ENCODE results near the gene TFCP2L1. TPM values are rescaled to one million over a fixed set of nuclear protein-coding genes. Genes with fewer than 3 reads are reported as not detected.
"Not testable (repeated sequence)": the region's sequence is repeated elsewhere in the genome, so short reads cannot be mapped to it uniquely, and the experiment has no call there.

Gene TFCP2L1
- total RNA-seq, 1 experiment from 2014 or later = 18.4 TPM

DNA sequence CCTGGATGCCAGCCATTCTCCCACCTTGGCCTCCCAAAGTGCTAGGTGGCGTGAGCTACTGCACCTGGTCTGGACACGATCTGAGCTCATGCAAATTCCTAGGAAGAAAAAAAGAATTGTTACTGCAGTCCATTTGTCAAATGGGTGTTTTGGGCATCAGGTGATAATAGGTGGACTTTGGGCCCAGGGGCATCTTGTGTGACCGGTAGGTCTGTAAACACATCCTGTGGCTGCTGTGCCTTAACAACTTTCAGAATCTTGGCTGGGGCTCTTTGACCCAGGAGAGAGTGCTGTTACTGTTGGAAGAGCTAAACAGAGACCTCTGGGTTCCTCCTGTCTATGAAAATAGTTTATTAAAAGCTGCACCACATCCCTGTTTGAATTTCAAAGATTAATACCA lies 34.9 kb upstream of the TFCP2L1 start:
- TF ChIP-seq, protein P1, sequence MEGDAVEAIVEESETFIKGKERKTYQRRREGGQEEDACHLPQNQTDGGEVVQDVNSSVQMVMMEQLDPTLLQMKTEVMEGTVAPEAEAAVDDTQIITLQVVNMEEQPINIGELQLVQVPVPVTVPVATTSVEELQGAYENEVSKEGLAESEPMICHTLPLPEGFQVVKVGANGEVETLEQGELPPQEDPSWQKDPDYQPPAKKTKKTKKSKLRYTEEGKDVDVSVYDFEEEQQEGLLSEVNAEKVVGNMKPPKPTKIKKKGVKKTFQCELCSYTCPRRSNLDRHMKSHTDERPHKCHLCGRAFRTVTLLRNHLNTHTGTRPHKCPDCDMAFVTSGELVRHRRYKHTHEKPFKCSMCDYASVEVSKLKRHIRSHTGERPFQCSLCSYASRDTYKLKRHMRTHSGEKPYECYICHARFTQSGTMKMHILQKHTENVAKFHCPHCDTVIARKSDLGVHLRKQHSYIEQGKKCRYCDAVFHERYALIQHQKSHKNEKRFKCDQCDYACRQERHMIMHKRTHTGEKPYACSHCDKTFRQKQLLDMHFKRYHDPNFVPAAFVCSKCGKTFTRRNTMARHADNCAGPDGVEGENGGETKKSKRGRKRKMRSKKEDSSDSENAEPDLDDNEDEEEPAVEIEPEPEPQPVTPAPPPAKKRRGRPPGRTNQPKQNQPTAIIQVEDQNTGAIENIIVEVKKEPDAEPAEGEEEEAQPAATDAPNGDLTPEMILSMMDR (IDR thresholded peaks at IDR 0.05; ENCODE audit: insufficient read depth in 1 of 2, low read depth in 1 of 2, low read length in 1 of 2, severe bottlenecking in 1 of 2, unreplicated experiment in 1 of 2) = no peak
- no peaks in the 10 kb centered on the region for H3K27me3 ChIP-seq (replicated peaks; ENCODE audit: control insufficient read depth, insufficient read depth, low read length)
- no peaks in the 10 kb centered on the region for H3K9me3 ChIP-seq
- Mint-ChIP-seq H3K27me3 (ENCODE audit: insufficient read depth, unreplicated experiment) (no peaks in the 10 kb centered on the region), H3K36me3 (ENCODE audit: insufficient read depth, unreplicated experiment) (no peaks in the 10 kb centered on the region), H3K27ac (ENCODE audit: unreplicated experiment) (peak overlapping the region; percentile 20), H3K9me3 (ENCODE audit: unreplicated experiment) (no peaks in the 10 kb centered on the region), H3K4me1 (ENCODE audit: low read depth, unreplicated experiment) (peaks cover 16% of the 10 kb centered on the region), H3K4me3 (ENCODE audit: unreplicated experiment) (no peak overlapping the region)
- peak; percentile 46 to 52 for DNase-seq
- peaks cover 13% of the 10 kb centered on the region for H3K4me1 ChIP-seq
- H3K36me3 ChIP-seq (ENCODE audit: control insufficient read depth, insufficient read depth, low read length) = no peaks in the 10 kb centered on the region
- intact Hi-C loops (cut with micrococcal nuclease; ENCODE audit: unreplicated experiment) = no loop called here
- CTCF ChIA-PET = interaction anchor here (0.6 to 1.9 kb wide), 5 partner anchors 15 to 234 kb away, joined by 3 to 9 read pairs (median 4); no protein-coding TSS in a partner anchor
- no peak overlapping the region for H3K4me3 ChIP-seq (ENCODE audit: low read depth, low read length)
- POLR2A ChIA-PET = no interaction called here
- no TSS peak for BruUV-seq (replicated peaks)

DNA sequence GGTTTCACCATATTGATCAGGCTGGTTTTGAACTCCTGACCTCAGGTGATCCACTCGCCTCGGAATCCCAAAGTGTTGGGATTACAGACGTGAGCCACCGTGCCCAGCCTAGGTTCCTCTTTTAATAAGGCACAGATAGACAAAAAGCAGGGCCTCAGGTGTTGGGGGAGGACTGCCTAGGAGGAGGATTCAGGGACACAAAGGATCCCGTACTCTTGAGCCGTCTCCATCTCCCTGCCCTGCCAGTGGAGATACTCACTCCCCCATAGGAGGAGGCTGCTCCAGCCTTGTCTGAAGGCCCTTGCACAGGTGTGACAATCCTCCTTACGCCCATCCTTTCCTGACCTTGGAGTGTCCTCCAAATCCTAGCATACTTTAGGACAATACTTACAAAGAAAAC lies 32.0 kb upstream of the TFCP2L1 start:
- Mint-ChIP-seq H3K4me1 (ENCODE audit: low read depth, unreplicated experiment) (peaks cover 16% of the 10 kb centered on the region), H3K36me3 (ENCODE audit: insufficient read depth, unreplicated experiment) (no peaks in the 10 kb centered on the region), H3K4me3 (ENCODE audit: unreplicated experiment) (no peak overlapping the region), H3K27me3 (ENCODE audit: insufficient read depth, unreplicated experiment) (no peaks in the 10 kb centered on the region), H3K27ac (ENCODE audit: unreplicated experiment) (no peak overlapping the region), H3K9me3 (ENCODE audit: unreplicated experiment) (no peaks in the 10 kb centered on the region)
- Histone ChIP-seq H3K4me3 (ENCODE audit: low read depth, low read length) (no peak overlapping the region), H3K27me3 (replicated peaks; ENCODE audit: control insufficient read depth, insufficient read depth, low read length) (no peaks in the 10 kb centered on the region), H3K4me1 (peaks cover 13% of the 10 kb centered on the region), H3K36me3 (ENCODE audit: control insufficient read depth, insufficient read depth, low read length) (no peaks in the 10 kb centered on the region), H3K9me3 (peaks cover 5% of the 10 kb centered on the region; the same call in 1 of the 2 replicates)
- TF ChIP-seq, protein P1 (IDR thresholded peaks at IDR 0.05; ENCODE audit: insufficient read depth in 1 of 2, low read depth in 1 of 2, low read length in 1 of 2, severe bottlenecking in 1 of 2, unreplicated experiment in 1 of 2) = no peak
- intact Hi-C loops (cut with micrococcal nuclease; ENCODE audit: unreplicated experiment) = no loop called here
- POLR2A ChIA-PET = no interaction called here
- no peak for DNase-seq
- BruUV-seq (replicated peaks) = no TSS peak
- CTCF ChIA-PET = no interaction called here

DNA sequence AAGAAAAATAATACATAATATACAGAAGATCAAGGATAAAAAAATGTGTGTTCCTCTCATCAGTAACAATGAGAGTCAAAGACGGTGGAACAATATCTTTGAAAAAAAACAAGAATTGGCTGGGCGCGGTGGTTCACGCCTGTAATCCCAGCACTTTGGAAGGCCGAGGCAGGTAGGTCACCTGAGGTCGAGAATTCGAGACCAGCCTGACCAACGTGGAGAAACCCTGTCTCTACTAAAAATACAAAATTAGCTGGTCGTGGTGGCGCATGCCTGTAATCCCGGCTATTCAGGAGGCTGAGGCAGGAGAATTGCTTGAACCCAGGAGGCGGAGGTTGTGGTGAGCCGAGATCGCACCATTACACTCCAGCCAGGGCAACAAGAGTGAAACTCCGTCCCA lies 28.7 kb upstream of the TFCP2L1 start:
- POLR2A ChIA-PET; intact Hi-C loops (cut with micrococcal nuclease; ENCODE audit: unreplicated experiment); H3K36me3 Mint-ChIP-seq (ENCODE audit: insufficient read depth, unreplicated experiment): not testable (repeated sequence)

DNA sequence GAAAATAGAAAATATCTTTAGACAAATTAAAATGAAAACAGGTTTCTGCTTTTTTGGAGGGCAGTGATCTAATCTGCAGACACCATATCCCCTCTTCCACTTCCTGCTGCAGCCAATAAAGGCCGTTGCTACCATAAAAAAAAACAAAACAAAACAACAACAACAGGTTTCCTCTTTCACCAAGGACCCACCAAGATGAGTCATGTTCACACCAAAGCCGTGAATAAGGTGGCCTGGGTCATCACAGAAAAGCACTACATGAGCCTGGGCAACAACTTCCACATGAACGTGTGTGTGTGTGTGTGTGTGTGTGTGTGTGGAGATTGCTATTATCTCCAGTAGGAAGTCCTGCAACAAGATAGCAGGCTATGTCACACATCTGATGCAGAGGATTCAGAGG lies 24.8 kb upstream of the TFCP2L1 start:
- POLR2A ChIA-PET = no interaction called here
- no peaks in the 10 kb centered on the region for H3K36me3 Mint-ChIP-seq (ENCODE audit: insufficient read depth, unreplicated experiment)
- Histone ChIP-seq H3K9me3 (peaks cover 5% of the 10 kb centered on the region; the same call in 1 of the 2 replicates), H3K4me1 (no peaks in the 10 kb centered on the region), H3K27me3 (replicated peaks; ENCODE audit: control insufficient read depth, insufficient read depth, low read length) (no peaks in the 10 kb centered on the region; the same call in 1 of the 2 replicates), H3K4me3 (ENCODE audit: low read depth, low read length) (no peak overlapping the region), H3K36me3 (ENCODE audit: control insufficient read depth, insufficient read depth, low read length) (no peaks in the 10 kb centered on the region)
- DNase-seq = no peak
- H3K4me3 Mint-ChIP-seq (ENCODE audit: unreplicated experiment) = no peak overlapping the region
- H3K27ac Mint-ChIP-seq (ENCODE audit: unreplicated experiment) = no peak overlapping the region
- H3K4me1 Mint-ChIP-seq (ENCODE audit: low read depth, unreplicated experiment) = no peaks in the 10 kb centered on the region
- no peaks in the 10 kb centered on the region for H3K9me3 Mint-ChIP-seq (ENCODE audit: unreplicated experiment)
- intact Hi-C loops (cut with micrococcal nuclease; ENCODE audit: unreplicated experiment) = no loop called here
- TF ChIP-seq, protein P1 (IDR thresholded peaks at IDR 0.05; ENCODE audit: insufficient read depth in 1 of 2, low read depth in 1 of 2, low read length in 1 of 2, severe bottlenecking in 1 of 2, unreplicated experiment in 1 of 2) = no peak
- no TSS peak for BruUV-seq (replicated peaks)
- CTCF ChIA-PET = no interaction called here
- peaks cover 14% of the 10 kb centered on the region for H3K27me3 Mint-ChIP-seq (ENCODE audit: insufficient read depth, unreplicated experiment)

More for the DNA sequence above, 28.7 kb upstream of the TFCP2L1 start:
- H3K9me3 Mint-ChIP-seq (ENCODE audit: unreplicated experiment); DNase-seq; H3K4me3 ChIP-seq (ENCODE audit: low read depth, low read length); CTCF ChIA-PET; H3K4me3 Mint-ChIP-seq (ENCODE audit: unreplicated experiment); H3K36me3 ChIP-seq (ENCODE audit: control insufficient read depth, insufficient read depth, low read length); H3K4me1 Mint-ChIP-seq (ENCODE audit: low read depth, unreplicated experiment); H3K9me3 ChIP-seq; H3K27ac Mint-ChIP-seq (ENCODE audit: unreplicated experiment); BruUV-seq (replicated peaks); H3K27me3 ChIP-seq (replicated peaks; ENCODE audit: control insufficient read depth, insufficient read depth, low read length); H3K4me1 ChIP-seq: not testable (repeated sequence)
- H3K27me3 Mint-ChIP-seq (ENCODE audit: insufficient read depth, unreplicated experiment) = peaks cover 11% of the 10 kb centered on the region

All from Caco-2 (cell line).